Vagina (tissue), 2 donors: Measurements from ENCODE around the gene MRM2. TPM values are rescaled to one million over a fixed set of nuclear protein-coding genes. Genes with fewer than 3 reads are reported as not detected.

ENCODE experiments used
- DNase-seq, 2 donors: peaks; one replicate each; pipeline ENCODE4 v3.0.0-alpha.2; 2017; ENCODE audit errors: extremely low spot score in 2 of 2
- H3K27ac ChIP-seq: fragments of 200-600 bp; sonication (generic); one replicate; pipeline ENCODE4 v1.5.1; 2019
- H3K27me3 ChIP-seq: fragments of 200-600 bp; sonication (generic); one replicate; pipeline ENCODE4 v1.5.1; 2019
- H3K36me3 ChIP-seq, 2 donors: fragments of 200-600 bp; sonication (generic); one replicate each; pipeline ENCODE4 v1.5.1; 2017 to 2019
- H3K4me1 ChIP-seq: fragments of 200-600 bp; sonication (generic); one replicate; pipeline ENCODE4 v1.5.1; 2019
- H3K4me3 ChIP-seq, 2 donors: fragments of 200-600 bp; sonication (generic); 1 replicate in 1 of 2; 2 replicates in 1 of 2; pipeline ENCODE4 v1.5.1; 2016 to 2019
- H3K9me3 ChIP-seq: fragments of 200-600 bp; sonication (generic); one replicate; pipeline ENCODE4 v1.5.1; 2019
- CTCF ChIP-seq, 3 experiments: fragments of 450-650 bp in 2 of 3; fragments of 200-600 bp in 1 of 3; sonication (generic) in 1 of 3; IDR thresholded peaks; one replicate each; pipeline ENCODE4 v1.5.1; 2017 to 2019; ENCODE audit warnings: antibody characterized with exemption in 3 of 3, mild to moderate bottlenecking in 2 of 3, moderate library complexity in 2 of 3
- POLR2A ChIP-seq, 2 donors: fragments of 450-650 bp; IDR thresholded peaks; one replicate each; pipeline ENCODE4 v1.6.1; 2017; ENCODE audit warnings: antibody characterized with exemption in 2 of 2, mild to moderate bottlenecking in 2 of 2, moderate library complexity in 2 of 2
- POLR2AphosphoS5 ChIP-seq, 2 donors: sonication (generic); formaldehyde crosslinking; IDR thresholded peaks; one replicate each; pipeline ENCODE4 v1.9.0; 2017; ENCODE audit warnings: antibody characterized with exemption in 2 of 2, mild to moderate bottlenecking in 2 of 2, low read depth in 1 of 2; ENCODE audit not compliant: insufficient read depth in 1 of 2
- intact Hi-C: fragments of 100-400 bp; cut with DNase I; formaldehyde crosslinking; loops from one replicate; pipeline ENCODE4 v1.15.1; 2023
- total RNA-seq: library from RNA; depleted of rRNA; stranded (reverse); fragments of >200 nt; gene quantifications from one replicate; pipeline ENCODE4 v1.2.3, GENCODE V29; 2016

Gene MRM2
- total RNA-seq, 1 donor from 2014 or later = 8.3 TPM

- Histone ChIP-seq H3K27me3 (no peaks in the 10 kb centered on the region), H3K27ac (no peak overlapping the region), H3K4me3 (no peak overlapping the region), H3K4me1 (no peaks in the 10 kb centered on the region), H3K9me3 (no peaks in the 10 kb centered on the region), H3K36me3 (peaks cover 0 to 14% of the 10 kb centered on the region in 2 donors)
- DNase-seq = no peak
- TF ChIP-seq POLR2AphosphoS5 (IDR thresholded peaks at IDR 0.05; ENCODE audit: insufficient read depth in 1 of 2, low read depth in 1 of 2) = no peak
- no peak for TF ChIP-seq CTCF (IDR thresholded peaks at IDR 0.05)
- TF ChIP-seq POLR2A (IDR thresholded peaks at IDR 0.05) = no peak
- intact Hi-C loops = no loop called here
Observed at GRCh38 chr7:2200584-2200980, 41.4 kb downstream of the MRM2 start.

GRCh38 chr7:2199956-2200583 lies 41.9 kb downstream of the MRM2 start:
- Histone ChIP-seq H3K27ac (no peak overlapping the region), H3K4me1 (no peaks in the 10 kb centered on the region), H3K36me3 (peaks cover 0 to 14% of the 10 kb centered on the region in 2 donors), H3K4me3 (no peak overlapping the region), H3K9me3 (no peaks in the 10 kb centered on the region), H3K27me3 (no peaks in the 10 kb centered on the region)
- TF ChIP-seq POLR2AphosphoS5 (IDR thresholded peaks at IDR 0.05; ENCODE audit: insufficient read depth in 1 of 2, low read depth in 1 of 2) = no peak
- no peak for TF ChIP-seq POLR2A (IDR thresholded peaks at IDR 0.05)
- TF ChIP-seq CTCF (IDR thresholded peaks at IDR 0.05) = no peak
- DNase-seq = no peak
- intact Hi-C loops = no loop called here

- intact Hi-C loops = no loop called here
- H3K9me3 ChIP-seq = no peaks in the 10 kb centered on the region
- no peaks in the 10 kb centered on the region for H3K27me3 ChIP-seq
- no peak for DNase-seq
- no peak overlapping the region for H3K4me3 ChIP-seq
- H3K36me3 ChIP-seq = peaks cover 0 to 14% of the 10 kb centered on the region in 2 donors
- H3K27ac ChIP-seq = no peak overlapping the region
- TF ChIP-seq CTCF (IDR thresholded peaks at IDR 0.05) (no peak), POLR2A (IDR thresholded peaks at IDR 0.05) (no peak), POLR2AphosphoS5 (IDR thresholded peaks at IDR 0.05; ENCODE audit: insufficient read depth in 1 of 2, low read depth in 1 of 2) (no peak)
- no peaks in the 10 kb centered on the region for H3K4me1 ChIP-seq
Observed at GRCh38 chr7:2199528-2199927, 42.5 kb downstream of the MRM2 start.

- peaks cover 0 to 14% of the 10 kb centered on the region in 2 donors for H3K36me3 ChIP-seq
- intact Hi-C loops = no loop called here
- TF ChIP-seq POLR2AphosphoS5 (IDR thresholded peaks at IDR 0.05; ENCODE audit: insufficient read depth in 1 of 2, low read depth in 1 of 2) (no peak), POLR2A (IDR thresholded peaks at IDR 0.05) (no peak), CTCF (IDR thresholded peaks at IDR 0.05) (no peak)
Observed at GRCh38 chr7:2198760-2199159, 43.2 kb downstream of the MRM2 start.

GRCh38 chr7:2198206-2198605 lies 43.8 kb downstream of the MRM2 start:
- DNase-seq = no peak
- TF ChIP-seq POLR2AphosphoS5 (IDR thresholded peaks at IDR 0.05; ENCODE audit: insufficient read depth in 1 of 2, low read depth in 1 of 2) = no peak
- TF ChIP-seq CTCF (IDR thresholded peaks at IDR 0.05) = no peak
- no peak for TF ChIP-seq POLR2A (IDR thresholded peaks at IDR 0.05)
- no peaks in the 10 kb centered on the region for H3K4me1 ChIP-seq
- intact Hi-C loops = no loop called here
- H3K27ac ChIP-seq = no peak overlapping the region
- H3K27me3 ChIP-seq = no peaks in the 10 kb centered on the region
- peaks cover 0 to 14% of the 10 kb centered on the region in 2 donors for H3K36me3 ChIP-seq
- H3K4me3 ChIP-seq = no peak overlapping the region
- no peaks in the 10 kb centered on the region for H3K9me3 ChIP-seq

More at GRCh38 chr7:2198760-2199159, 43.2 kb downstream of the MRM2 start:
- Histone ChIP-seq H3K9me3 (no peaks in the 10 kb centered on the region), H3K4me3 (no peak overlapping the region), H3K4me1 (no peaks in the 10 kb centered on the region), H3K27ac (no peak overlapping the region), H3K27me3 (no peaks in the 10 kb centered on the region)
- no peak for DNase-seq
